ENCODE measurements around the gene FEM1A. TPM values are rescaled to one million over a fixed set of nuclear protein-coding genes. Genes with fewer than 3 reads are reported as not detected.

Gene FEM1A
- total and polyA plus RNA-seq, 9 of the 15 experiments (the other 6 are each of a cell fraction or from before 2014, with no cell fraction given): 0.08 to 19.0 (median 6.8) TPM

DNA sequence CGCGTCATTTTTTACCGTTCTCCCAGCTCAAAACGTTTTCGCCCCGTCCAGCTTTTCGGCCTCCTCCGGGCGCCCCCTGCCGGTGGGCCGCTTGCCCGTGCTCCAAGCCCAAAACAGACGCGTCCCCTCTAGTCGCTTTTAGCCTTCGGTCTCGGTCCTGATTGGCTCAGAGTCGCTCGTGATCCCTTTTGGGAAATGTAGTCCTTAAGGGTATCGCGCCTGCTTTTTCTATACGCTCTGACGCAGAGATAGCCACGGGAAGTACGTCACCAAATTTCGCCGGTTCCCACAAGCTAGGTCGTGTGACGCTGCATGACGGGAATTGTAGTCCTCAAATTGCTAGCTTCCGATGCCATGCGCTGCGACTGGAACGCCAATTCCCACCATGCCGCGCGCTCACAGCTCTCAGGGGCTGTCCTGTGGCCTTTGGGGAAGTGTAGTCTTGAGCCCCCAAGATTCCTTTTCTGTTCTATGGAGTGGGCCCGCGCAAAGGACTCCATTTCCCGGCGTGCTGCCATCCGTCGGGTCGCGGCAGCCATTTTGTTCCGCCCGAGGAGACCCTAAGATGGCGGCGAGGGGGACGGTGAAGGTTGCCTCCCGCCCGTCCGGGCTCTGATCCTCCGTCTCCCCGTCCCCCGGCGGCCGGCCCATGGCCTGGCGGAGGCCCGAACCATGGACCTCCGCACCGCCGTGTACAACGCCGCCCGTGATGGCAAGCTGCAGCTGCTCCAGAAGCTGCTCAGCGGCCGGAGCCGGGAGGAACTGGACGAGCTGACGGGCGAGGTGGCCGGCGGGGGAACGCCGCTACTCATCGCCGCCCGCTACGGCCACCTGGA is at the start of gene FEM1A (continued):
- TF ChIP-seq NRF1 (conservative IDR thresholded peaks at IDR 0.05 in 1 of 2, IDR thresholded peaks at IDR 0.05 in 1 of 2) (peak; percentile 88 to 90), ZBTB17 (CRISPR knock-in tag; IDR thresholded peaks at IDR 0.05) (peak; percentile 93), ZNF77 (CRISPR knock-in tag; IDR thresholded peaks at IDR 0.05) (no peak), RFX5 (IDR thresholded peaks at IDR 0.05; ENCODE audit: low read depth, low read length) (no peak), CCNT2 (IDR thresholded peaks at IDR 0.05; ENCODE audit: borderline replicate concordance, extremely low read depth, insufficient read length, low read depth, low read length) (peak; percentile 11), YY1 (IDR thresholded peaks at IDR 0.05; ENCODE audit: borderline replicate concordance in 1 of 3, control insufficient read depth in 1 of 3, extremely low read depth in 1 of 3, insufficient read depth in 3 of 3, insufficient read length in 1 of 3, insufficient replicate concordance in 2 of 3, low read depth in 1 of 3, low read length in 2 of 3) (peak; percentile 99 to 100 (median 99)), TEAD4 (IDR thresholded peaks at IDR 0.05; ENCODE audit: low read length) (peak; percentile 95), TEAD4 (CRISPR knock-in tag; IDR thresholded peaks at IDR 0.05; ENCODE audit: borderline replicate concordance) (no peak), HDGF (IDR thresholded peaks at IDR 0.05) (no peak), ARID4B (CRISPR knock-in tag; IDR thresholded peaks at IDR 0.05) (no peak; the same call in none of the 2 replicates), CREM (IDR thresholded peaks at IDR 0.05; ENCODE audit: low read depth) (peak; percentile 99), ZNF311 (CRISPR knock-in tag; IDR thresholded peaks at IDR 0.05) (peak; percentile 96), CBFB (CRISPR knock-in tag; IDR thresholded peaks at IDR 0.05) (0 out of 2 replicates have a peak, but pooled peaks have one; percentile 20), TBP (optimal IDR thresholded peaks at IDR 0.05; ENCODE audit: low read depth, low read length) (peak; percentile 92), GATAD2A (IDR thresholded peaks at IDR 0.05) (peak; percentile 35; the same call in 1 of the 2 replicates), ATF1 (CRISPR knock-in tag; IDR thresholded peaks at IDR 0.05) (peak; percentile 81), ATF1 (tag; IDR thresholded peaks at IDR 0.05) (peak; percentile 100), DIDO1 (tag; IDR thresholded peaks at IDR 0.05; ENCODE audit: low read depth) (peak; percentile 90), IRF9 (tag; IDR thresholded peaks at IDR 0.05) (0 out of 2 replicates have a peak, but pooled peaks have one; percentile 35)
- TF ChIP-seq, protein P1, sequence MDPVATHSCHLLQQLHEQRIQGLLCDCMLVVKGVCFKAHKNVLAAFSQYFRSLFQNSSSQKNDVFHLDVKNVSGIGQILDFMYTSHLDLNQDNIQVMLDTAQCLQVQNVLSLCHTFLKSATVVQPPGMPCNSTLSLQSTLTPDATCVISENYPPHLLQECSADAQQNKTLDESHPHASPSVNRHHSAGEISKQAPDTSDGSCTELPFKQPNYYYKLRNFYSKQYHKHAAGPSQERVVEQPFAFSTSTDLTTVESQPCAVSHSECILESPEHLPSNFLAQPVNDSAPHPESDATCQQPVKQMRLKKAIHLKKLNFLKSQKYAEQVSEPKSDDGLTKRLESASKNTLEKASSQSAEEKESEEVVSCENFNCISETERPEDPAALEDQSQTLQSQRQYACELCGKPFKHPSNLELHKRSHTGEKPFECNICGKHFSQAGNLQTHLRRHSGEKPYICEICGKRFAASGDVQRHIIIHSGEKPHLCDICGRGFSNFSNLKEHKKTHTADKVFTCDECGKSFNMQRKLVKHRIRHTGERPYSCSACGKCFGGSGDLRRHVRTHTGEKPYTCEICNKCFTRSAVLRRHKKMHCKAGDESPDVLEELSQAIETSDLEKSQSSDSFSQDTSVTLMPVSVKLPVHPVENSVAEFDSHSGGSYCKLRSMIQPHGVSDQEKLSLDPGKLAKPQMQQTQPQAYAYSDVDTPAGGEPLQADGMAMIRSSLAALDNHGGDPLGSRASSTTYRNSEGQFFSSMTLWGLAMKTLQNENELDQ (CRISPR knock-in tag; IDR thresholded peaks at IDR 0.05; ENCODE audit: borderline replicate concordance): 0 out of 2 replicates have a peak, but pooled peaks have one; percentile 40
